GM18499 (cell line): ENCODE measurements around the gene PHPT1.
"Not testable (repeated sequence)": the region's sequence is repeated elsewhere in the genome, so short reads cannot be mapped to it uniquely, and the experiment has no call there.

ENCODE experiments used
- ATAC-seq: cut with Tn5 transposase; IDR thresholded peaks from one replicate; pipeline ENCODE4 v1.9.1; 2021; ENCODE audit warnings: moderate number of reproducible peaks; ENCODE audit not compliant: insufficient read depth, unreplicated experiment

PHPT1 gene

GRCh38 chr9:136857581-136858412 lies 8.6 kb downstream of the PHPT1 start:
- ATAC-seq = no peak

GRCh38 chr9:136858452-136858843 lies 9.2 kb downstream of the PHPT1 start:
- no peak for ATAC-seq

- no peak for ATAC-seq
These were observed 9.9 kb downstream of the PHPT1 start for GRCh38 chr9:136858844-136859757.

- ATAC-seq = no peak
These were observed 11.3 kb downstream of the PHPT1 start for GRCh38 chr9:136860529-136860928.

- no peak for ATAC-seq
These were observed 12.0 kb downstream of the PHPT1 start for GRCh38 chr9:136860933-136861873.

DNA sequence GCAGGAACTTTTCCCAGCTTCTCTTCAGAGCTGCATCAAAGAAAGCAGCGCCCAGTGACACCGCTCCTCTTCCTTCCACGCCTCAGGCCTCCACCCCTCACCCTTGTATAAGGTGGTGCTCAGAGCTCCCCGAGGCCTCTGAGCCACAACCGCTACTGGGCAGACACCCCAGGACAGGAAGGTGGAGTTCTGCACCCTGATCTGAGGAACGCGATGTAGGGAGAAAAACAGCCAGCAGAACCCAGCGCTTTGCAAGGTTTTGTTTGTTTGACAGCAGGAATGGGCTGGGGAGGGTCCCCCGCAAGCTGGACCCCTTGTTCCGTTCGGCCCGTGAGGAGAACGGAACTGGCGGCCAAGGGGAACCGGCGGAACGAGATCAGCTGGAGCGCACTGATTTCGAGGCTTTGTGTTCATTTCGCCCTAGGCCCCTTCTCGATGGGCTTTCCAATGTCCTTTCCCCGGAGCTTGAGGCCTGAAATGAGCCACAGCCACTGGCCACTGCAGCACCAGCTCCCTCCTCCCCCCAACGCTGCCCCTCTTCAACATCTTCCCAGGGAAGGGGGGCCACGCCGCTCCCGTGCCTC lies 12.8 kb downstream of the PHPT1 start:
- ATAC-seq = no peak

DNA sequence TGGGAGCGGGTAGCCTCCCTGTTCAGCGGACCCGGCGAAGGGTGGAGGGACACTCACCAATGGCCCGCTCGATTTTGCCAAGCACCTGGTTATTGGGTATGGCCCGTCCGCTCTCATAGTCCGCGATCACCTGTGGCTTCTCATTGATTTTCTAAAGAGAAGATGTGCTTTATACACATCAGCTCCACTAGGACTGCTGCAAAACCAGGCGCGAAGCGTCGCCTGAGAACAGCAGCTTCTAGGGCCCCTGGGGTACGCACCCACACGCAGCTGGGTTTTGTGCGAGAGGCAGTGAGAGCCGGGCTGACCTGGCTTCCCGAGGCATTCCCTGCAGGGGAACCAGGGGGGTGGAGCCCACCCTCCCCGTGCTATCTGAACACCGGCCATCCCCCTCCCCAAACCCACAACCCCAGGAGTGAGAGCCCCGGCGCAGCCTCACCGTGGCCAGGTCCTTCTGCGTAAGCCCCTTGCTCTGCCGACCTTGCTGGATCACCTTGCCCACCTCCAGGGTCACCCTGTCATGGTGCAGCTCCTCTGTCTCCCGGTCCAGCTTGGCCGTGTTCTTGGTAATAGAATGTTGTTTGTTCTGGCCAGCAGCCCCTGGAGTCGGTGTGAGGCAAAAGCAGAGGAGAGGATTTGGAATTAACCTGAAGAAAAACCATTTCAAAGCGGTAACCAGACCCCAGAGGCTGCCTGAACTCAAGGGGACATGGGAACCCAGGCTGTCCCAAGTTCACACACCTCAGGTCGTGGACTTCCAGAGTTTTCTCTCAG lies 13.8 kb downstream of the PHPT1 start:
- ATAC-seq = no peak

DNA sequence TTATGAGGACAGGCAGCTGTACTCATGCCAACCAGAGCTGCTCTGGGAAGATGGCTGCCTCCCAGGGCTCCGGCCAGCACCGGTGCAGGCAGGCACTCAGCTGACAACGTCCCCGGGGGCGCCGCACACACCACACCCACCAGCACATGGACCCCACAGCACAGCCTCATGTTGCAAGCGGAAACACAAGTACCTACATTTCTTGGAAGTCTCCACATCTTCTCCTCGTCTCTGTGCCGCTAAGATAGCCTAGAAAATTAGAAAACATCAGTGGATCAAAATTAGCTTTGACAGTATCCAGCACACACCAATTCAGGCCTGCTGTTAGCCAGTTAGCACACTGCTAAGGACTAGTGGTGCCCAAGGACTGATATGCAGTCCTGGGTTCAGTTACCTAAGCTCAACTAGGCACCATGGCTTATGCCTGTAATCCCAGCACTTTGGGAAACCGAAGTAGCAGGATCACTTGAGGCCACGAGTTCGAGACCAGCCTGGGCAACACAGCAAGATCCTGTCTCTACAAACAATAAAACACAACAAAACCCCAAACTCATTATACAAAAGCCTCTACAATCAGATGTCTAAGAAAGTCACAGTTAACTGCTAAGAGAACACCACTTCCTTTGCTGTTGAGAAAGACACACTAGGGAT lies 14.5 kb downstream of the PHPT1 start:
- no peak for ATAC-seq

DNA sequence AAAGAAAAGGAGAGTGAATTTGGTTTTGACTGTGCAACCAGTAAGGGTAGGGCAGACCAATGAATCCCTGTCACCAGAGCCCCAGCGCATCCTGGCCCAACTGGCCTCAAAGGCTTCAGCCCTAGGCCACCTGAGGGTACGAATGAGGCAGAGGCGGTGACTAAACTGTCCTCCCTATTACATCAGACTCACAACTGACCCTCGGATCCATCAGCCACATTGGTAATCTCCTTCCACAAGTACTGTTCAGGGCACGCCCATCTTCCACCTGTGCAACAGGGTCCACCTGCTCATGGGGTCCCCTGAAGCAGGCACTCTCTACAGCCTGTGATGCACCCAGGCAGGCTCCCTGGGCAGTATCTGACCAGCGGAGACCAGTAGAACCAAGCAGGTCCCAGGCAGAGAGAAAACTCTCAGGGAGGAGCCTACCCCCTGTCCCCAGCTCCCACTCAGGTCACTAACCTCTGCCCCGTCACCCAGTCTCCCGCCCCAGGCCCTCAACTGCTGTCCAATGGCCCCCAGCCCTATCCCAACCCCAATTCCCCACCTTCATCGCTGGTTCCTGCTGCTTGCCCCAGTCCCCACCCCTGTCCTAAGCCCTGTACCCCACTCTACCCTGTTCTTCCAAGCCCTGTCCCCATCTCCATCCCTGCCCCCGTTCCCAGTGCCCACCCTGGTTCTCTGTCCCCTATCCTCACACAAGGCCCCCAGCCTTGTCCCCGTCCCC lies 16.0 kb downstream of the PHPT1 start:
- no peak for ATAC-seq

GRCh38 chr9:136865768-136866103 lies 16.5 kb downstream of the PHPT1 start:
- no peak for ATAC-seq

GRCh38 chr9:136866898-136867421 lies 17.8 kb downstream of the PHPT1 start:
- not testable (repeated sequence) for ATAC-seq

GRCh38 chr9:136867480-136867879 lies 18.3 kb downstream of the PHPT1 start:
- ATAC-seq = no peak

DNA sequence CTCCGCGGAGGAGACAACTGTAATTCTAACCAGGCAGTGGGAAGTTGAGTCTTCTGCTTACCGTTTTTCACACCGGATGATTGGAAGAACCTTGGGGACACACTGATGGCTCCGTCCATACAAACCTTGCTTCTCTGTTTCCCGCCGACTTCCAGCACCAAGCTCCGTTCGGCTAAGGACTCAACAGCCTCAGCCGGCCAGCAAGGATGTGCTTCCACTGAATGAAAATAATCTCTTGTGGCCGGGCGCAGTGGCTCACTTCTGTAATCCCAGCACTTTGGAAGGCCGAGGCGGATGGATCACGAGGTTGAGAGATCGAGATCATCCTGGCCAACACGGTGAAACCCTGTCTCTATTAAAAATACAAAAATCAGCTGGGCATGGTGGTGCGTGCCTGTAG lies 18.7 kb downstream of the PHPT1 start:
- ATAC-seq = no peak

DNA sequence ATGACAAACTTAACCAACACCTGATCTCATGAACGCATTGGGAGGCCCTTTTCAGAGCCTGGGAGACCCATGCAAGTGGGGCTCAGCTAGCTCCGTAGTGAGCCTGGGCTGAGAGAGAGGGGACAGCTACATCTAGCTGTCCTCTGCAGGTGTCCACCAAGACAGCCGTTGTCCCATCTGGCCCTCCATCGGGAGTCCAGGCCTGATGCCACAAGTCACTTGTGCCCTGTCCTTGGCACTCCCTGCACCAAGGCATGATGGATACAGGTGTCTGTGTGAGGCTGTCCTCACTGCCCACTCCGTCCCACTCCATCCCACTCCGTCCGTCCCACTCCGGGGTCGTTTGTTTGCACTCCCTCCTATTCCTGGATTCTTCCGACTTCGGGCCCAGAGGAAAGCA lies 19.4 kb downstream of the PHPT1 start:
- no peak for ATAC-seq

GRCh38 chr9:136869611-136870010 lies 20.4 kb downstream of the PHPT1 start:
- ATAC-seq = not testable (repeated sequence)

GRCh38 chr9:136875155-136875554 lies 25.9 kb downstream of the PHPT1 start:
- ATAC-seq = no peak

- ATAC-seq = no peak
These were observed 27.3 kb downstream of the PHPT1 start for GRCh38 chr9:136876476-136876875.

- no peak for ATAC-seq
These were observed 31.4 kb downstream of the PHPT1 start for GRCh38 chr9:136880651-136881050.
